Esophagus muscularis mucosa (tissue), 4 donors: ENCODE results near the gene PCDHB12. TPM values are rescaled to one million over a fixed set of nuclear protein-coding genes. Genes with fewer than 3 reads are reported as not detected.
"Not testable (repeated sequence)": the region's sequence is repeated elsewhere in the genome, so short reads cannot be mapped to it uniquely, and the experiment has no call there.

Source experiments
- DNase-seq: peaks from one replicate; pipeline ENCODE4 v3.0.0-alpha.2; 2017; ENCODE audit errors: extremely low spot score
- H3K27ac ChIP-seq, 4 donors: fragments of 200-600 bp; sonication (generic); replicated peaks in 1 of 4; 1 replicate in 3 of 4; 2 replicates in 1 of 4; pipeline ENCODE4 v1.5.1; 2016 to 2019; ENCODE audit warnings: mild to moderate bottlenecking in 1 of 4
- H3K27me3 ChIP-seq, 4 donors: fragments of 200-600 bp; sonication (generic); one replicate each; pipeline versions ENCODE4 v1.5.1 to v1.6.0; 2016 to 2019
- H3K36me3 ChIP-seq, 4 donors: fragments of 200-600 bp; sonication (generic); one replicate each; pipeline ENCODE4 v1.5.1; 2016 to 2019
- H3K4me1 ChIP-seq, 4 donors: fragments of 200-600 bp; sonication (generic); one replicate each; pipeline ENCODE4 v1.5.1; 2016 to 2019
- H3K4me3 ChIP-seq, 4 donors: fragments of 200-600 bp; sonication (generic); 1 replicate in 2 of 4; 2 replicates in 2 of 4; pipeline ENCODE4 v1.5.1; 2016 to 2019; ENCODE audit warnings: mild to moderate bottlenecking in 4 of 4, moderate library complexity in 1 of 4
- H3K9me3 ChIP-seq, 4 donors: fragments of 200-600 bp; sonication (generic); 1 replicate in 3 of 4; 2 replicates in 1 of 4; pipeline ENCODE4 v1.5.1; 2016 to 2019
- CTCF ChIP-seq, 3 experiments: fragments of 200-600 bp in 2 of 3; fragments of 450-650 bp in 1 of 3; sonication (generic) in 2 of 3; IDR thresholded peaks; one replicate each; pipeline ENCODE4 v1.5.1; 2017 to 2019; ENCODE audit warnings: antibody characterized with exemption in 3 of 3, mild to moderate bottlenecking in 2 of 3, moderate library complexity in 1 of 3
- EP300 ChIP-seq: sonication (generic); formaldehyde crosslinking; IDR thresholded peaks from one replicate; pipeline ENCODE4 v1.6.1; 2017; ENCODE audit warnings: antibody characterized with exemption
- POLR2A ChIP-seq: fragments of 450-650 bp; IDR thresholded peaks from one replicate; pipeline ENCODE4 v1.6.1; 2017; ENCODE audit warnings: antibody characterized with exemption, moderate library complexity, mild to moderate bottlenecking, low read depth
- POLR2AphosphoS5 ChIP-seq, 2 donors: sonication (generic); formaldehyde crosslinking; IDR thresholded peaks; one replicate each; pipeline ENCODE4 v1.6.1; 2017; ENCODE audit warnings: antibody characterized with exemption in 2 of 2
- WGBS: methylation state at CpG from one replicate; pipeline ENCODE4 v1.1.5; 2018; 5-methylcytosine and 5-hydroxymethylcytosine counted together
- intact Hi-C: fragments of 100-400 bp; cut with DNase I; formaldehyde crosslinking; loops from one replicate; pipeline ENCODE4 v1.15.1; 2023
- total RNA-seq, 4 donors: library from RNA; depleted of rRNA; stranded (reverse); fragments of >200 nt; gene quantifications; one replicate each; pipeline versions ENCODE4 v1.1.0 to v1.2.1, GENCODE V29; 2016

Gene PCDHB12
- 1 to 10 TPM; 2.2 to 4.3 (median 2.9) TPM for total RNA-seq

- Histone ChIP-seq H3K4me1 (no peaks in the 10 kb centered on the region), H3K27me3 (peaks cover 0 to 13% (median 0%) of the 10 kb centered on the region in 4 donors), H3K36me3 (no peaks in the 10 kb centered on the region), H3K9me3 (peaks cover 0 to 92% (median 55%) of the 10 kb centered on the region in 4 donors), H3K4me3 (peak within 1 kb of the TSS in 2 of 4 donors; percentile 28 to 30), H3K27ac (no peak within 1 kb of the TSS)
- intact Hi-C loops = no loop called here
- TF ChIP-seq CTCF (IDR thresholded peaks at IDR 0.05) (peak; percentile 6 to 24 (median 17)), POLR2AphosphoS5 (IDR thresholded peaks at IDR 0.05) (no peak), POLR2A (no peak), EP300 (no peak)
- WGBS = 26% methylated on average over 11 of the region's 11 CpGs
- no peak for DNase-seq
Observed at GRCh38 chr5:141208478-141208877, at the start of gene PCDHB12. Gene PCDHB12 (plus strand): TSS chr5:141208719. CDS start chr5:141208908, 189 bp downstream.

DNA sequence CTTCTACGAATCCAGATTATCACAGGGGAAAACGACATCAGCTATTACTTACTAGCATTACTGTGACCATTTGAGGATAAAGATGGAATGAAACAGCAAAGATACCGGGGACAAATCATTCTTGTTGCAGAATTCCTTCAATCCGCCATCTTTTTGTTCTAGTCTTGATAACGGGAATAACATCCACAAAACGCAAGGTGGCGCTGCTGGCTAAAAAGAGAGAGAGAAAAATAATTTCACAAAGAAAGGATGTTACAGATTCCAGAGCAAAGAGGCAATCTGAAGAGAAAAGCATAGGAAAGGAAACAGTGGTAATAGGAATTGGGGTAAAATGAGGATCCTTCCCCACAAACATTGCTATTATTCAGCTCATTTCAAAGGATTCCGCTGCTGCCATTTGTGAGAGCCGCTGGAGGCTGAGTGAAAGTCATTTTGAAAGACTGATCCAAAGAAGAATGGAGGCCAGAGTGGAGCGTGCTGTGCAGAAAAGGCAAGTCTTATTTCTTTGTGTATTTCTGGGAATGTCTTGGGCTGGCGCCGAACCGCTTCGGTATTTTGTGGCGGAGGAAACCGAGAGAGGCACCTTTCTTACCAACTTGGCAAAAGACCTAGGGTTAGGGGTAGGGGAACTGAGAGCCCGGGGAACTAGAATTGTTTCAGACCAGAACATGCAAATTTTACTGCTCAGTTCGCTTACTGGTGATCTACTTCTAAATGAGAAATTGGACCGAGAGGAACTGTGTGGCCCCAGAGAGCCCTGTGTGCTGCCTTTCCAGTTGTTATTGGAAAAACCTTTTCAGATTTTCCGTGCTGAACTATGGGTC lies 35.9 kb upstream of the PCDHB12 start, which contains the start of gene PCDHB7:
Gene PCDHB7, plus strand, starts transcription at position 264 of the 824 bp plus-strand sequence. Its CDS starts 192 bp downstream, at position 456.
- H3K9me3 ChIP-seq = peaks cover 0 to 55% (median 39%) of the 10 kb centered on the region in 4 donors
- no peaks in the 10 kb centered on the region for H3K4me1 ChIP-seq
- H3K27ac ChIP-seq = no peak within 1 kb of the TSS
- H3K4me3 ChIP-seq = peak within 1 kb of the TSS; percentile 4 to 31 (median 17)
- 35% methylated on average over 20 of the region's 20 CpGs for WGBS
- TF ChIP-seq EP300 (no peak), CTCF (IDR thresholded peaks at IDR 0.05) (peak in 2 of 3 experiments; percentile 31)
- intact Hi-C loops = no loop called here
- H3K36me3 ChIP-seq = no peaks in the 10 kb centered on the region
- DNase-seq = no peak
- peaks cover 0 to 44% (median 0%) of the 10 kb centered on the region in 4 donors for H3K27me3 ChIP-seq

GRCh38 chr5:141174291-141175104 lies 34.0 kb upstream of the PCDHB12 start:
- WGBS = 37% methylated on average over 43 of the region's 79 CpGs
- DNase-seq, H3K36me3 ChIP-seq, intact Hi-C loops, H3K27ac ChIP-seq, H3K4me3 ChIP-seq, H3K4me1 ChIP-seq: not testable (repeated sequence)
- peaks cover 0 to 59% (median 0%) of the 10 kb centered on the region in 4 donors for H3K27me3 ChIP-seq
- H3K9me3 ChIP-seq = peaks cover 0 to 66% (median 52%) of the 10 kb centered on the region in 4 donors

GRCh38 chr5:141175933-141176332 lies 32.6 kb upstream of the PCDHB12 start:
- no peak overlapping the region for H3K4me3 ChIP-seq
- H3K9me3 ChIP-seq = peaks cover 0 to 78% (median 55%) of the 10 kb centered on the region in 4 donors
- H3K4me1 ChIP-seq = no peaks in the 10 kb centered on the region
- intact Hi-C loops = no loop called here
- H3K36me3 ChIP-seq = no peaks in the 10 kb centered on the region
- 78% methylated on average over 1 of the region's 1 CpG for WGBS
- H3K27me3 ChIP-seq = peaks cover 0 to 72% (median 2%) of the 10 kb centered on the region in 4 donors
- H3K27ac ChIP-seq = no peak overlapping the region
- DNase-seq = no peak
- TF ChIP-seq POLR2AphosphoS5 (IDR thresholded peaks at IDR 0.05) (no peak), EP300 (no peak), POLR2A (no peak), CTCF (IDR thresholded peaks at IDR 0.05) (no peak)

DNA sequence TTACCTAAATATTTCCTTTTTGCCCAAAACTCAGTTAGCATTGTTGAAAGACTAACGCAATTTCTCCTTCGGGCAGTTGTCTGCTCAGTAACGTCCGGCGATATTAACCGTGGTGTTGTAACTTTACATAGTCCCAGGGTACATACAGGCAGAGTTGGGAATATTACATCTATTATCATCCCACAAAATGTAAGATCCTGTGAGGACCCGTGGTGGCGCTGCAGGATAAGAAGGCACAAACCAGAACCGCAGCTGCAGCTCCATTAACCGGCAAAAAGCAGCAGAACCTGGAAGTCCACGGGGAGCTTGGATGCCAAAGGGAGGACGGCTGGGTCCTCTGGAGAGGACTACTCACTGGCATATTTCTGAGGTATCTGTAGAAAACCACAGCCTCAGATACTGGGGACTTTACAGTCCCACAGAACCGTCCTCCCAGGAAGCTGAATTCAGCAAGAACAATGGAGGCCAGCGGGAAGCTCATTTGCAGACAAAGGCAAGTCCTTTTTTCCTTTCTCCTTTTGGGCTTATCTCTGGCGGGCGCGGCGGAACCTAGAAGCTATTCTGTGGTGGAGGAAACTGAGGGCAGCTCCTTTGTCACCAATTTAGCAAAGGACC lies 30.8 kb upstream of the PCDHB12 start, which contains the start of gene PCDHB8:
Gene PCDHB8, plus strand, starts transcription at position 214 of the 615 bp plus-strand sequence. Its CDS starts 245 bp downstream, at position 459.
- WGBS = 32% methylated on average over 14 of the region's 18 CpGs
- intact Hi-C loops, H3K4me3 ChIP-seq, DNase-seq, H3K27ac ChIP-seq, H3K36me3 ChIP-seq, H3K4me1 ChIP-seq: not testable (repeated sequence)
- Histone ChIP-seq H3K9me3 (peaks cover 0 to 84% (median 59%) of the 10 kb centered on the region in 4 donors), H3K27me3 (peaks cover 0 to 81% (median 2%) of the 10 kb centered on the region in 4 donors)

- peaks cover 0 to 81% (median 2%) of the 10 kb centered on the region in 4 donors for H3K27me3 ChIP-seq
- H3K27ac ChIP-seq, H3K4me3 ChIP-seq, intact Hi-C loops, DNase-seq, H3K4me1 ChIP-seq, H3K36me3 ChIP-seq: not testable (repeated sequence)
- 35% methylated on average over 30 of the region's 39 CpGs for WGBS
- H3K9me3 ChIP-seq = peaks cover 0 to 82% (median 56%) of the 10 kb centered on the region in 4 donors
Observed at GRCh38 chr5:141179371-141179770, 29.1 kb upstream of the PCDHB12 start.

DNA sequence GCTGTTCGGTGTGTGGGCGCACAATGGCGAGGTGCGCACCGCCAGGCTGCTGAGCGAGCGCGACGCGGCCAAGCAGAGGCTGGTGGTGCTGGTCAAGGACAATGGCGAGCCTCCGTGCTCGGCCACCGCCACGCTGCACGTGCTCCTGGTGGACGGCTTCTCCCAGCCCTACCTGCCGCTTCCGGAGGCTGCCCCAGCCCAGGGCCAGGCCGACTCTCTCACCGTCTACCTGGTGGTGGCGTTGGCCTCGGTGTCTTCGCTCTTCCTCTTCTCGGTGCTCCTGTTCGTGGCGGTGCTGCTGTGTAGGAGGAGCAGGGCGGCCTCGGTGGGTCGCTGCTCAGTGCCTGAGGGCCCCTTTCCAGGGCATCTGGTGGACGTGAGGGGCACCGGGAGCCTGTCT lies 28.6 kb upstream of the PCDHB12 start:
- H3K4me1 ChIP-seq, DNase-seq, H3K4me3 ChIP-seq, H3K27ac ChIP-seq, H3K36me3 ChIP-seq, intact Hi-C loops: not testable (repeated sequence)
- 18% methylated on average over 18 of the region's 32 CpGs for WGBS
- Histone ChIP-seq H3K27me3 (peaks cover 0 to 81% (median 2%) of the 10 kb centered on the region in 4 donors), H3K9me3 (peaks cover 0 to 82% (median 54%) of the 10 kb centered on the region in 4 donors)
